ENCODE results near the gene FAM187B.
A peak's percentile ranks its signal among the peaks of the same experiment; 100 is the strongest.

FAM187B gene

GRCh38 chr19:35265126-35265899 is 36.8 kb upstream of the FAM187B start (continued):
- TF ChIP-seq CREB5 (CRISPR knock-in tag; IDR thresholded peaks at IDR 0.05; ENCODE audit: low read depth) (no peak), SNAI2 (CRISPR knock-in tag; IDR thresholded peaks at IDR 0.05) (no peak)

- ATAC-seq = no peak
- TF ChIP-seq GLIS3 (CRISPR knock-in tag; IDR thresholded peaks at IDR 0.05) (no peak), ESRRG (CRISPR knock-in tag; IDR thresholded peaks at IDR 0.05) (no peak)
Observed at GRCh38 chr19:35264268-35265125, 36.0 kb upstream of the FAM187B start.

- peak; percentile 30 for ATAC-seq
Observed at GRCh38 chr19:35262101-35262761, 33.7 kb upstream of the FAM187B start.

GRCh38 chr19:35261356-35262100 is 33.0 kb upstream of the FAM187B start:
- peak; percentile 12 for ATAC-seq
- TF ChIP-seq ZFP30 (CRISPR knock-in tag; IDR thresholded peaks at IDR 0.05) (no peak), SNAI2 (CRISPR knock-in tag; IDR thresholded peaks at IDR 0.05) (no peak), ARNTL (CRISPR knock-in tag; IDR thresholded peaks at IDR 0.05; ENCODE audit: borderline replicate concordance, low read depth) (no peak), OSR1 (CRISPR knock-in tag; IDR thresholded peaks at IDR 0.05) (no peak), CSDC2 (CRISPR knock-in tag; IDR thresholded peaks at IDR 0.05) (no peak), ZNF8 (CRISPR knock-in tag; IDR thresholded peaks at IDR 0.05) (no peak)

More at GRCh38 chr19:35262101-35262761, 33.7 kb upstream of the FAM187B start:
- no peak for TF ChIP-seq TSHZ2 (CRISPR knock-in tag; IDR thresholded peaks at IDR 0.05)
- TF ChIP-seq ISL1 (CRISPR knock-in tag; IDR thresholded peaks at IDR 0.05) = no peak

- peak; percentile 3; the same call in 2 of the 3 replicates for ATAC-seq
- TF ChIP-seq SNAI2 (CRISPR knock-in tag; IDR thresholded peaks at IDR 0.05) (no peak), ZNF565 (CRISPR knock-in tag; conservative IDR thresholded peaks at IDR 0.05; ENCODE audit: low read depth) (no peak), TOX (CRISPR knock-in tag; IDR thresholded peaks at IDR 0.05; ENCODE audit: borderline replicate concordance) (no peak)
Observed at GRCh38 chr19:35260694-35261304, 32.3 kb upstream of the FAM187B start.

GRCh38 chr19:35257113-35257461 is 28.5 kb upstream of the FAM187B start:
- no peak for TF ChIP-seq RARB (CRISPR knock-in tag; IDR thresholded peaks at IDR 0.05)
- TF ChIP-seq BACH2 (CRISPR knock-in tag; IDR thresholded peaks at IDR 0.05; ENCODE audit: borderline replicate concordance) = no peak
- no peak for TF ChIP-seq ESRRG (CRISPR knock-in tag; IDR thresholded peaks at IDR 0.05)
- TF ChIP-seq POU6F1 (CRISPR knock-in tag; IDR thresholded peaks at IDR 0.05; ENCODE audit: borderline replicate concordance, low read depth) = no peak
- no peak for ATAC-seq

Data from SK-N-SH treated with all-trans-retinoic acid at 6 μM for 48 hours (cell line).